K562 (cell line): ENCODE results near the gene PLPP7. TPM values are rescaled to one million over a fixed set of nuclear protein-coding genes. Genes with fewer than 3 reads are reported as not detected.

Source experiments
- NR3C1 ChIP-seq: sonication (generic); formaldehyde crosslinking; IDR thresholded peaks from 2 replicates; pipeline ENCODE4 v1.8.1; 2022; ENCODE audit warnings: missing genetic modification reagents
- polyA plus RNA-seq, 8 experiments: library from polyadenylated mRNA; depleted of rRNA in 4 of 8; stranded (reverse) in 5 of 8; unstranded in 3 of 8; fragments of >200 nt; fragmentation: Nextera tagmentation in 2 of 8; fragmentation: Illumina TruSeq in 1 of 8; extraction: Ambion mirVana in 2 of 8; extraction: Trizol in 1 of 8; gene quantifications; 2 replicates each; pipeline versions ENCODE4 v1.2.1 to v1.2.3, GENCODE V29; 2011 to 2014; ENCODE audit warnings: inconsistent platforms in 1 of 8, missing spikeins in 1 of 8
- total RNA-seq, 7 experiments: library from RNA; depleted of rRNA in 6 of 7; stranded (reverse); fragments of >200 nt in 6 of 7; fragmentation: Illumina TruSeq in 2 of 7; extraction: Trizol in 2 of 7; gene quantifications; 2 replicates each; pipeline versions ENCODE4 v1.2.1 to v1.2.3, GENCODE V29; 2011 to 2021; ENCODE audit warnings: low replicate concordance in 1 of 7

The PLPP7 gene
- total and polyA plus RNA-seq, 9 of the 15 experiments (the other 6 are each of a cell fraction or from before 2014, with no cell fraction given): 0.09 to 0.93 (median 0.18) TPM; not detected in 4

DNA sequence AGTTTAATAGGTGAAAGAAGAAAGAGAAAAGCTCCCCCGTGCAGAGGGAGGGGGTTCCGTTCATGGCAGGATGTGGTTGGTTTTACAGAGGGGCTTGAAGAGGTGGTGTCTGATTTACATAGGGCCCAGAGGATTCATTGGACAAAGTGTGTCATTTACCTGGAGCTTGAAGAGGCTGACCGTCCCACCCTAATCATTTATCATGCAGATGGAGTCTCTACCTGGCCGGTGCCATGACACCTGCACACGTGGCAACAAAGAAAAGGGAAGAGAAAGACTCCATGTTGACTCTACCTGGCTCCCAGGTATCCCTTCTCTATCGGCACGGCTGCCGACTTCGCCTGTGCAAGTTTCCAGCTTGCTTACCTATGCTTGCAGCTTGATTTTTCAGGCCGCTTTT lies 69.0 kb downstream of the PLPP7 start (continued):
- no peak for TF ChIP-seq NR3C1 (CRISPR knock-in tag)

Other genes starting within 250 kb of the PLPP7 start
- gene AIF1L, start 193.2 kb upstream of the PLPP7 start, total RNA-seq (2014; rRNA removed): 0.86 and 1.1 TPM in 2 replicates
- 1.3 and 1.5 TPM in 2 replicates for gene AIF1L, start 193.2 kb upstream of the PLPP7 start, total RNA-seq (2014; rRNA removed; fragmentation: Illumina TruSeq; extraction: Trizol)
- 0.68 and 0.76 TPM in 2 replicates for gene AIF1L, start 193.2 kb upstream of the PLPP7 start, total RNA-seq (2015; rRNA removed; fragmentation: Illumina TruSeq; extraction: Trizol)
- 1.7 and 2.0 TPM in 2 replicates for gene AIF1L, start 193.2 kb upstream of the PLPP7 start, total RNA-seq (2021)
- gene AIF1L, start 193.2 kb upstream of the PLPP7 start, polyA plus RNA-seq (2011; rRNA removed): 5.9 and 9.1 TPM in 2 replicates
- 2.3 and 2.6 TPM in 2 replicates for gene AIF1L, start 193.2 kb upstream of the PLPP7 start, polyA plus RNA-seq (2014; fragmentation: Illumina TruSeq; extraction: Trizol)
- under 1 TPM; 0.34 to 0.77 TPM for gene AIF1L, start 193.2 kb upstream of the PLPP7 start, polyA plus RNA-seq (2014; fragmentation: Nextera tagmentation; extraction: Ambion mirVana)
- gene AIF1L, start 193.2 kb upstream of the PLPP7 start, polyA plus RNA-seq (2014; rRNA removed): 1.6 TPM in 2 replicates
- gene NUP214, start 164.1 kb upstream of the PLPP7 start, total RNA-seq (2014; rRNA removed): 62.4 and 102 TPM in 2 replicates
- gene NUP214, start 164.1 kb upstream of the PLPP7 start, total RNA-seq (2014; rRNA removed; fragmentation: Illumina TruSeq; extraction: Trizol): 123 and 134 TPM in 2 replicates
- gene NUP214, start 164.1 kb upstream of the PLPP7 start, total RNA-seq (2015; rRNA removed; fragmentation: Illumina TruSeq; extraction: Trizol): 133 and 136 TPM in 2 replicates
- gene NUP214, start 164.1 kb upstream of the PLPP7 start, total RNA-seq (2021): 332 and 336 TPM in 2 replicates
- 56.9 and 113 TPM in 2 replicates for gene NUP214, start 164.1 kb upstream of the PLPP7 start, polyA plus RNA-seq (2011; rRNA removed)
- 207 and 246 TPM in 2 replicates for gene NUP214, start 164.1 kb upstream of the PLPP7 start, polyA plus RNA-seq (2014; fragmentation: Illumina TruSeq; extraction: Trizol)
- gene NUP214, start 164.1 kb upstream of the PLPP7 start, polyA plus RNA-seq (2014; fragmentation: Nextera tagmentation; extraction: Ambion mirVana): 10 to 100 TPM; 78.9 to 81.6 TPM
- 97.1 and 106 TPM in 2 replicates for gene NUP214, start 164.1 kb upstream of the PLPP7 start, polyA plus RNA-seq (2014; rRNA removed)
- 55.5 and 85.8 TPM in 2 replicates for gene FAM78A, start 13.2 kb upstream of the PLPP7 start, total RNA-seq (2014; rRNA removed)
- 23.7 and 28.6 TPM in 2 replicates for gene FAM78A, start 13.2 kb upstream of the PLPP7 start, total RNA-seq (2014; rRNA removed; fragmentation: Illumina TruSeq; extraction: Trizol)
- 55.6 and 55.9 TPM in 2 replicates for gene FAM78A, start 13.2 kb upstream of the PLPP7 start, total RNA-seq (2015; rRNA removed; fragmentation: Illumina TruSeq; extraction: Trizol)
- 103 and 105 TPM in 2 replicates for gene FAM78A, start 13.2 kb upstream of the PLPP7 start, total RNA-seq (2021)
- gene FAM78A, start 13.2 kb upstream of the PLPP7 start, polyA plus RNA-seq (2011; rRNA removed): 29.9 and 50.1 TPM in 2 replicates
- 65.0 and 68.7 TPM in 2 replicates for gene FAM78A, start 13.2 kb upstream of the PLPP7 start, polyA plus RNA-seq (2014; fragmentation: Illumina TruSeq; extraction: Trizol)
- gene FAM78A, start 13.2 kb upstream of the PLPP7 start, polyA plus RNA-seq (2014; fragmentation: Nextera tagmentation; extraction: Ambion mirVana): 1 to 10 TPM in 1 of 2 experiments, under 1 TPM in 1; 0.56 to 1.2 TPM
- gene FAM78A, start 13.2 kb upstream of the PLPP7 start, polyA plus RNA-seq (2014; rRNA removed): 55.2 and 59.6 TPM in 2 replicates
- gene PRRC2B, start 104.4 kb downstream of the PLPP7 start, total RNA-seq (2014; rRNA removed): 30.9 and 31.7 TPM in 2 replicates
- gene PRRC2B, start 104.4 kb downstream of the PLPP7 start, total RNA-seq (2014; rRNA removed; fragmentation: Illumina TruSeq; extraction: Trizol): 31.7 and 32.1 TPM in 2 replicates
- 24.6 and 24.7 TPM in 2 replicates for gene PRRC2B, start 104.4 kb downstream of the PLPP7 start, total RNA-seq (2015; rRNA removed; fragmentation: Illumina TruSeq; extraction: Trizol)
- gene PRRC2B, start 104.4 kb downstream of the PLPP7 start, total RNA-seq (2021): 125 and 126 TPM in 2 replicates
- gene PRRC2B, start 104.4 kb downstream of the PLPP7 start, polyA plus RNA-seq (2011; rRNA removed): 20.1 and 25.4 TPM in 2 replicates
- 51.4 and 64.0 TPM in 2 replicates for gene PRRC2B, start 104.4 kb downstream of the PLPP7 start, polyA plus RNA-seq (2014; fragmentation: Illumina TruSeq; extraction: Trizol)
- gene PRRC2B, start 104.4 kb downstream of the PLPP7 start, polyA plus RNA-seq (2014; fragmentation: Nextera tagmentation; extraction: Ambion mirVana): under 1 TPM; 0.34 to 0.77 TPM
- gene PRRC2B, start 104.4 kb downstream of the PLPP7 start, polyA plus RNA-seq (2014; rRNA removed): 33.7 and 37.5 TPM in 2 replicates
- gene POMT1, start 213.2 kb downstream of the PLPP7 start, total RNA-seq (2014; rRNA removed): 14.6 and 21.3 TPM in 2 replicates
- gene POMT1, start 213.2 kb downstream of the PLPP7 start, total RNA-seq (2014; rRNA removed; fragmentation: Illumina TruSeq; extraction: Trizol): 8.6 TPM in 2 replicates
- 15.6 and 15.7 TPM in 2 replicates for gene POMT1, start 213.2 kb downstream of the PLPP7 start, total RNA-seq (2015; rRNA removed; fragmentation: Illumina TruSeq; extraction: Trizol)
- 23.4 and 23.5 TPM in 2 replicates for gene POMT1, start 213.2 kb downstream of the PLPP7 start, total RNA-seq (2021)
- gene POMT1, start 213.2 kb downstream of the PLPP7 start, polyA plus RNA-seq (2011; rRNA removed): 15.3 and 21.6 TPM in 2 replicates
- 13.7 and 15.3 TPM in 2 replicates for gene POMT1, start 213.2 kb downstream of the PLPP7 start, polyA plus RNA-seq (2014; fragmentation: Illumina TruSeq; extraction: Trizol)
- gene POMT1, start 213.2 kb downstream of the PLPP7 start, polyA plus RNA-seq (2014; fragmentation: Nextera tagmentation; extraction: Ambion mirVana): 1 to 10 TPM; 1.8 to 2.1 TPM
- gene POMT1, start 213.2 kb downstream of the PLPP7 start, polyA plus RNA-seq (2014; rRNA removed): 15.4 and 18.2 TPM in 2 replicates
- gene UCK1, start 241.5 kb downstream of the PLPP7 start, total RNA-seq (2014; rRNA removed): 25.6 and 27.5 TPM in 2 replicates
- gene UCK1, start 241.5 kb downstream of the PLPP7 start, total RNA-seq (2014; rRNA removed; fragmentation: Illumina TruSeq; extraction: Trizol): 6.4 and 7.5 TPM in 2 replicates
- 16.1 and 16.2 TPM in 2 replicates for gene UCK1, start 241.5 kb downstream of the PLPP7 start, total RNA-seq (2015; rRNA removed; fragmentation: Illumina TruSeq; extraction: Trizol)
- gene UCK1, start 241.5 kb downstream of the PLPP7 start, total RNA-seq (2021): 16.9 and 19.8 TPM in 2 replicates
- gene UCK1, start 241.5 kb downstream of the PLPP7 start, polyA plus RNA-seq (2011; rRNA removed): 16.4 and 17.2 TPM in 2 replicates
- 13.2 and 21.3 TPM in 2 replicates for gene UCK1, start 241.5 kb downstream of the PLPP7 start, polyA plus RNA-seq (2014; fragmentation: Illumina TruSeq; extraction: Trizol)
- under 1 TPM; 0.27 to 0.48 TPM for gene UCK1, start 241.5 kb downstream of the PLPP7 start, polyA plus RNA-seq (2014; fragmentation: Nextera tagmentation; extraction: Ambion mirVana)
- gene UCK1, start 241.5 kb downstream of the PLPP7 start, polyA plus RNA-seq (2014; rRNA removed): 20.3 and 25.2 TPM in 2 replicates